HL-60/S4 treated with phorbol 12-myristate 13-acetate at 8.2 ng/mL for 4 days and 3 days (cell line): ENCODE data around the gene OSCAR.

Experiments used
- in situ Hi-C: fragments of 300-500 bp; cut with MboI; formaldehyde crosslinking; loops from 2 replicates; pipeline ENCODE4 v1.15.0; 2022; ENCODE audit warnings: low sequenced_read_pairs

OSCAR gene

GRCh38 chr19:54100561-54100960 is at the start of gene OSCAR:
Gene OSCAR, minus strand, starts transcription at chr19:54100803. Its CDS starts 11 bp downstream, at chr19:54100792.
- in situ Hi-C loops = no loop called here

GRCh38 chr19:54149021-54149812 is 48.6 kb upstream of the OSCAR start:
- in situ Hi-C loops = no loop called here

- in situ Hi-C loops = no loop called here
These were observed 47.6 kb upstream of the OSCAR start for GRCh38 chr19:54148158-54148557.

GRCh38 chr19:54147676-54148075 is 47.1 kb upstream of the OSCAR start:
- in situ Hi-C loops = no loop called here

GRCh38 chr19:54145541-54146158 is 45.0 kb upstream of the OSCAR start:
- in situ Hi-C loops = no loop called here

GRCh38 chr19:54142166-54142780 is 41.7 kb upstream of the OSCAR start:
- in situ Hi-C loops = no loop called here

GRCh38 chr19:54141356-54141755 is 40.8 kb upstream of the OSCAR start:
- in situ Hi-C loops = no loop called here

GRCh38 chr19:54138489-54139256 is 38.1 kb upstream of the OSCAR start:
- in situ Hi-C loops = no loop called here

GRCh38 chr19:54137699-54138488 is 37.3 kb upstream of the OSCAR start, which contains the start of gene CNOT3:
Gene CNOT3, plus strand, starts transcription at chr19:54137762. Its CDS starts 5,217 bp downstream, at chr19:54142979.
- in situ Hi-C loops = no loop called here

GRCh38 chr19:54136864-54137698 is 36.5 kb upstream of the OSCAR start:
- in situ Hi-C loops = no loop called here

- in situ Hi-C loops = no loop called here
These were observed 35.7 kb upstream of the OSCAR start for GRCh38 chr19:54136086-54136863.

- in situ Hi-C loops = no loop called here
These were observed 33.5 kb upstream of the OSCAR start for GRCh38 chr19:54133957-54134590.

- in situ Hi-C loops = no loop called here
These were observed 32.8 kb upstream of the OSCAR start for GRCh38 chr19:54133312-54133956.

- in situ Hi-C loops = no loop called here
These were observed 29.0 kb upstream of the OSCAR start for GRCh38 chr19:54129617-54129996.

- in situ Hi-C loops = no loop called here
These were observed 28.4 kb upstream of the OSCAR start for GRCh38 chr19:54128796-54129616.

- in situ Hi-C loops = no loop called here
These were observed 27.8 kb upstream of the OSCAR start for GRCh38 chr19:54128441-54128725.
